Mononuclear cell (primary cell): ENCODE data around the gene PSTK. TPM values are rescaled to one million over a fixed set of nuclear protein-coding genes. Genes with fewer than 3 reads are reported as not detected.

ENCODE experiments used
- H3K27me3 ChIP-seq: 2 replicates; pipeline ENCODE4 v1.6.0; 2011; ENCODE audit warnings: low read length, control low read depth; ENCODE audit not compliant: insufficient read depth
- H3K4me1 ChIP-seq: 2 replicates; pipeline ENCODE4 v1.5.1; 2011; ENCODE audit warnings: mild to moderate bottlenecking, low read length, control low read depth; ENCODE audit not compliant: insufficient read depth
- H3K4me3 ChIP-seq: 2 replicates; pipeline ENCODE4 v1.5.1; 2011; ENCODE audit warnings: mild to moderate bottlenecking, low read length, moderate library complexity
- H3K9me3 ChIP-seq: 2 replicates; pipeline ENCODE4 v1.5.1; 2011; ENCODE audit warnings: low read depth, mild to moderate bottlenecking, control low read depth, low read length
- total RNA-seq: library from RNA; depleted of rRNA; stranded (reverse); fragments of >200 nt; gene quantifications from one replicate; pipeline ENCODE4 v1.2.3, GENCODE V29; 2012

PSTK gene
- total RNA-seq, 1 donor: 8.4 TPM

GRCh38 chr10:123004298-123004697 lies 24.1 kb downstream of the PSTK start:
- peaks cover 17% of the 10 kb centered on the region for H3K4me1 ChIP-seq
- H3K27me3 ChIP-seq: no peaks in the 10 kb centered on the region
- no peaks in the 10 kb centered on the region for H3K9me3 ChIP-seq
- H3K4me3 ChIP-seq: no peak overlapping the region

DNA sequence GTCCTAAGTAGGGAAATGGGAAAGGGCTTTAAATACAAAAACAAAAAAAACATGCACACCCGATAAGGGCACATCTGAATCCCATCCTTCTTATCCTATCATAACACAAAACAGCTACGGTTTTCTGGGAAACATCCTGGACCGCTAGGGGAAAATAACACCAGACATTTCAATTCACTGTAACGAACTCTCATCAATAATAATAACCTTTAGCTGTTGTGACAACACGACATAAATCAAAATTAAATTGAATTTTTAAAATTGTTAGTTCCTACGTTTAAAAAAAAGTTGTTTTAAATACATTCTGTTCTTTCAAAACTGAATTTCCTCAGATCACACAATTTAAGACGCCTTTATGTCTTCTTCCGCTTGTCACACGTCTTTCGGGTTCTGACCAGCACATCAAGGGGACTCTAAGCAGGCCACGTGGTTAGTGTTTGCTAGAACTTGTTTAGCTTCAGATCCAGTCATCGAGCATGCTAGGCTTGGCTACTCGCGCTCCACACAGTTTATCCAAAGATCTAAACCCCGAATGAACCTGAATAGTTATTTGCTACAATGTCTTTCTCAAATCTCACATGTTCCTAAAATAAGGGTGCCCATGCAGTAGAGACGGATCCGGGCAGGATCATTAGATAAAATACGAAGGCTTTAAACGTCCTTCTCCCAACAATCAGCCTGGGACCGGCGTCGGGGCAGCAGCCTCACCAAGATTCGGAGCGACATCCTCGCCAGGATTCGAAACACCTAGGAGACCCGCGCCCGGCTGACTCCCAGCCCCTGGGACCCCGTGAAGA lies 27.6 kb downstream of the PSTK start:
- H3K9me3 ChIP-seq: no peaks in the 10 kb centered on the region
- H3K4me3 ChIP-seq: peak overlapping the region; percentile 90
- no peaks in the 10 kb centered on the region for H3K27me3 ChIP-seq
- peaks cover 23% of the 10 kb centered on the region for H3K4me1 ChIP-seq

GRCh38 chr10:123008355-123009104 lies 28.3 kb downstream of the PSTK start, which contains the start of the genes ACADSB and IKZF5:
ACADSB (plus strand) TSS chr10:123009006; CDS start chr10:123009030, 24 bp downstream.
IKZF5 (minus strand) TSS chr10:123008795; CDS start chr10:122998625, 10,170 bp downstream.
- H3K9me3 ChIP-seq: no peaks in the 10 kb centered on the region
- H3K4me1 ChIP-seq: peaks cover 23% of the 10 kb centered on the region
- peak within 1 kb of the TSS; percentile 90 for H3K4me3 ChIP-seq
- H3K27me3 ChIP-seq: no peaks in the 10 kb centered on the region

- Histone ChIP-seq H3K9me3 (no peaks in the 10 kb centered on the region), H3K4me3 (peak overlapping the region; percentile 90), H3K4me1 (peaks cover 23% of the 10 kb centered on the region), H3K27me3 (no peaks in the 10 kb centered on the region)
Measured at GRCh38 chr10:123009105-123009820, 29.1 kb downstream of the PSTK start.

GRCh38 chr10:123011987-123012386 lies 31.8 kb downstream of the PSTK start:
- H3K27me3 ChIP-seq: no peaks in the 10 kb centered on the region
- H3K9me3 ChIP-seq: no peaks in the 10 kb centered on the region
- H3K4me1 ChIP-seq: peaks cover 19% of the 10 kb centered on the region
- no peak overlapping the region for H3K4me3 ChIP-seq

DNA sequence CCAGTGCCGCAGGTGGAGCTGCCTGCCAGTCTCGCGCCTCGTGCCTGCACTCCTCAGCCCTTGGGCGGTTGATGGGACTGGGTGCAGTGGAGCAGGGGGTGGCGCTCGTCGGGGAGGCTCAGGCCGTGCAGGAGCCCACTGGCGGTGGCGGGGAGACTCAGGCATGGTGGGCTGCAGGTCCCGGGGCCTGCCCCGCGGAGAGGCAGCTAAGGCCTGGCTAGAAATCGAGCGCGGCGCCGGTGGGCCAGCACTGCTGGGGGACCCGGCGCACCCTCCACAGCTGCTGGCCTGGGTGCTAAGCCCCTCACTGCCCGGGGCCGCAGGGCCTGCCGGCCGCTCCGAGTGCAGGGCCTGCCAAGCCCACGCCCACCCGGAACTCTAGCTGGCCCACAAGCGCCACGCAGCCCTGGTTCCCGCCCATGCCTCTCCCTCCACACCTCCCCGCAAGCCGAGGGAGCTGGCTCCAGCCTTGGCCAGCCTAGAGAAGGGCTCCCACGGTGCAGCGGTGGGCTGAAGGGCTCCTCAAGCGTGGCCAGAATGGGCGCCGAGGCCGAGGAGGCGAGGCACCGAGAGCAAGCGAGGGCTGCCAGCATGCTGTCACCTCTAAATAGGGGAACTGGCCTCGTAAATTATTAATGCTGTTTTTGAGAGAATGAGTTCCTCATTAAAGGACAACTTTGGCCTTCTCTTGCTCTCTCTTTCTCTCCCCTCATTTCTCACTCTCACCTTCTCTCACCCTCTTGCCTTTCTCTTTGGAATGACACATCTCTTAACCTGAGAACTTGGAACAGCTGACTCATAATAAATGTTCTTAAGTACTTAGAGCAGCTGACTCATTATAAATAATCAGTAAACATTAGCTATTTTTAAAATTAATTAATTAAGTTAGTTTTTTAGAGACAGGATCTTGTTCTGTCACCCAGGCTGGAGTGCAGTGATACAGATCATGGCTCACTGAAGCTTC lies 33.5 kb downstream of the PSTK start:
- no peaks in the 10 kb centered on the region for H3K9me3 ChIP-seq
- peaks cover 8% of the 10 kb centered on the region for H3K4me1 ChIP-seq
- no peak overlapping the region for H3K4me3 ChIP-seq
- no peaks in the 10 kb centered on the region for H3K27me3 ChIP-seq

- Histone ChIP-seq H3K27me3 (no peaks in the 10 kb centered on the region), H3K4me3 (no peak overlapping the region), H3K9me3 (no peaks in the 10 kb centered on the region), H3K4me1 (peaks cover under 1% of the 10 kb centered on the region)
Measured at GRCh38 chr10:123014772-123015171, 34.6 kb downstream of the PSTK start.

- H3K4me1 ChIP-seq: no peaks in the 10 kb centered on the region
- no peak overlapping the region for H3K4me3 ChIP-seq
- no peaks in the 10 kb centered on the region for H3K9me3 ChIP-seq
- H3K27me3 ChIP-seq: no peaks in the 10 kb centered on the region
Measured at GRCh38 chr10:123016228-123016627, 36.0 kb downstream of the PSTK start.

GRCh38 chr10:123017421-123018165 lies 37.4 kb downstream of the PSTK start:
- Histone ChIP-seq H3K27me3 (no peaks in the 10 kb centered on the region), H3K4me3 (no peak overlapping the region), H3K4me1 (no peaks in the 10 kb centered on the region), H3K9me3 (no peaks in the 10 kb centered on the region)

DNA sequence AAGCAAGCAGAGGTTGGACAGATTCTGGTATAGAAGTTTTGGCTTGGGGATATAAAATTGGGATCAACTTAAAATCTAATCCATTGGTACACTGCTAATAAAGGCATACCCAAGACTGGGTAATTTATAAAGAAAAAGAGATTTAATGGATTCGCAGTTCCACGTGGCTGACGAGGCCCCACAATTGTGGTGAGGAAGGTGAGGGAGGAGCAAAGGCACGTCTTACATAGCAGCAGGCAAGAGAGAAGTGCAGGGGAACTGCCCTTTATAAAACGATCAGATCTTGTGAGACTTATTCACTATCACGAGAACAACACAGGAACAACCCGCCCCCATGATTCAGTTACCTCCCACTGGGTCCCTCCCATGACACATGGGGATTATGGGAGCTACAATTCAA lies 38.3 kb downstream of the PSTK start:
- Histone ChIP-seq H3K27me3 (no peaks in the 10 kb centered on the region), H3K4me3 (no peak overlapping the region), H3K4me1 (no peaks in the 10 kb centered on the region), H3K9me3 (no peaks in the 10 kb centered on the region)

GRCh38 chr10:123019264-123019663 lies 39.1 kb downstream of the PSTK start:
- no peaks in the 10 kb centered on the region for H3K4me1 ChIP-seq
- no peaks in the 10 kb centered on the region for H3K9me3 ChIP-seq
- H3K27me3 ChIP-seq: no peaks in the 10 kb centered on the region
- no peak overlapping the region for H3K4me3 ChIP-seq

DNA sequence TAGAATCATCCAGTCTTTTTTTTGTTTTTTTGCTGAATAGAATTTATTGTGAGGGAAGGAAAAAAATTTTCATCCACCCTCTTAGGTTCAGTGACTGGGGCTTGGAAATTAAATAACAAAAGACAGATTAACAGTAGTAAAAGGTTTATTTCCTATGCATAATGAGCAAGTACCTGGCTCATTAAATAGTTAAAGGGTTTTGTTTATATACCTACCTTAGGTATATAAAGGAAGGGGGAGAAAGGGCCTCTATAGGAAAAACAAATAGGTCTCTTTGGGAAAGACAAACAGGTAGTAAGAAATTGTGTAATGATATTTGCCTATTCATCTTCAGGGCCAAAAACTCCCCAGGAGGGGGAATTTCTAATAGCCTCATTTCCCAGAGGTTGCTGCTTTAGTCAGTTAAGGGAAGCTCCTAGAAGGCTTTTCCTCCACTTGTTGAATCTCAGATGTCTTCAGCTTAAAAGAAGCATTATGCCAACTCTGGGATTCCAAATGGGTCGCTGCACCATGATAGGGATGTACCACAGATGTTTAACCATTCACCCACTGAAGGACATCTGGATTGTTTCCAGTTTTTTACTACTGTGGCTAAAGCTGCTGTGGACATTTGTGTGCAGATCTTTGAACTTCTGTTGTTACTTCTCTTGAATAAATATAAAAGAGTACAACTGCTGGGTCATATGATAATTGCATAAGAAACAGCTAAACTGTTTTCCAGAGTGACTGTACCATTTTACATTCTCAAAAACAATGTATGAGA lies 39.9 kb downstream of the PSTK start:
- no peak overlapping the region for H3K4me3 ChIP-seq
- H3K4me1 ChIP-seq: no peaks in the 10 kb centered on the region
- H3K27me3 ChIP-seq: no peaks in the 10 kb centered on the region
- H3K9me3 ChIP-seq: no peaks in the 10 kb centered on the region

GRCh38 chr10:123021517-123021916 lies 41.3 kb downstream of the PSTK start:
- no peaks in the 10 kb centered on the region for H3K9me3 ChIP-seq
- H3K27me3 ChIP-seq: no peaks in the 10 kb centered on the region
- no peak overlapping the region for H3K4me3 ChIP-seq
- no peaks in the 10 kb centered on the region for H3K4me1 ChIP-seq
